GM18907 (cell line): ENCODE data around the gene DSG2.

Source experiments
- ATAC-seq: cut with Tn5 transposase; IDR thresholded peaks from one replicate; pipeline ENCODE4 v1.9.1; 2021; ENCODE audit warnings: mild to moderate bottlenecking, moderate library complexity; ENCODE audit not compliant: unreplicated experiment

DSG2 gene

GRCh38 chr18:31551883-31552282 lies 53.9 kb downstream of the DSG2 start:
- ATAC-seq: no peak

GRCh38 chr18:31553800-31554199 lies 55.8 kb downstream of the DSG2 start:
- no peak for ATAC-seq

- ATAC-seq: no peak
Measured at GRCh38 chr18:31554776-31555175, 56.8 kb downstream of the DSG2 start.

- peak; percentile 78 for ATAC-seq
Measured at GRCh38 chr18:31555971-31556747, 58.2 kb downstream of the DSG2 start.

- no peak for ATAC-seq
Measured at GRCh38 chr18:31557446-31557845, 59.5 kb downstream of the DSG2 start.

DNA sequence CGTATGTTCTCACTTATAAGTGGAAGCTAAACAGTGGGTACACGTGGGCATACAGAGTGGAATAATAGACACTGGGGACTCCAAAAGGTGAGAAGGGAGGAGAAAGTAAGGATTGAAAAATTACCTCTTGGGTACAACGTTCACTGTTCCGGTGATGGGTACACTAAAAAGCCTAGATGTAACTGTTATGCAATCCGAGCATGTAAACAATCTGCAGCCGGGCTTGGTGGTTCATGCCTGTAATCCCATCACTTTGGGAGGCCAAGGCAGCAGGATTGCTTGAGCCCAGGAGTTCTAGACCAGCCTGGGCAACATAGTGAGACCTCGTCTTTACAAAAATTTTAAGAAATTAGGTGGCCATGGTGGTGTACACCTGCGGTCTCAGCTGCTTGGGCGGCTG lies 60.6 kb downstream of the DSG2 start:
- no peak for ATAC-seq

GRCh38 chr18:31562726-31563125 lies 64.7 kb downstream of the DSG2 start:
- no peak for ATAC-seq

- ATAC-seq: no peak
Measured at GRCh38 chr18:31563778-31564177, 65.8 kb downstream of the DSG2 start.

DNA sequence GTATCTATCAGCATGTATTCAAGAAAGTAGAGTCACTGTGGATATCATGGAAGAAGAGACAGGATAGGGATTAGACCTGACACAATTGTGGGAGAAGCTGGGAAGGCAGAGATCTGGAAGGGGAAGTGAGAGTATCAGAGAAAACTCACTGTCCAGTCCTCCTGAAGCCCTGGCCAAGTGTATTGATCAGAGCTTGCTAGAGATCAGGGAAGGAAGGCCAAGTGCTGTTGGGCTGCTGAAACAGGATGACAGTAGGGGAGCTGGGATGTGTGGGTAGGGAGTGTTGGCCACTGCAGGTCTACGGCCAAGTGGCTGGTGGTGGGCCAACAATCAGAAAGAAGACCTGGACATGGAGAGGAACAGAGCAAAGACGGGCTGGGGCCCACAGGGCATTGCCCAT lies 67.4 kb downstream of the DSG2 start:
- no peak for ATAC-seq

GRCh38 chr18:31565782-31566512 lies 68.0 kb downstream of the DSG2 start:
- no peak for ATAC-seq

- no peak for ATAC-seq
Measured at GRCh38 chr18:31566576-31567306, 68.8 kb downstream of the DSG2 start.

GRCh38 chr18:31572368-31572767 lies 74.4 kb downstream of the DSG2 start:
- ATAC-seq: no peak

DNA sequence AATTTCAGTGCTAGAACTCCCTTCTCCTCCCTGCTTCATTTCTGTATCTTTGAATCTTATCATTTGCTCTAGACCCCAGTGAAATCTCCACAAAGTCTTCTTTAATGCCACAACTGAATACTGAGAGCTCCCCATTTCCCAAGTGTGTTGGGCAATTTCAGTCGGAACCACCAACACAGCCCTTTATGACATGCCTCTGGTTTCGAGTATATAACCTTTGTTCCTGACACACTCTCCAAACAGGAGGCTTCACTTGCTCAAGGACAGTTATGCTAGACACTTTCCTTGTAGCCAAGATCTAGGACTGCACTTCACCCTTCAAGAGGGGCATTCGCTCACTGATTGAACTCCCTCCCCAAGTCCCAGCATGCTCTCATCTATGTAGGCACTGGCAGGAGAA lies 75.1 kb downstream of the DSG2 start:
- no peak for ATAC-seq

DNA sequence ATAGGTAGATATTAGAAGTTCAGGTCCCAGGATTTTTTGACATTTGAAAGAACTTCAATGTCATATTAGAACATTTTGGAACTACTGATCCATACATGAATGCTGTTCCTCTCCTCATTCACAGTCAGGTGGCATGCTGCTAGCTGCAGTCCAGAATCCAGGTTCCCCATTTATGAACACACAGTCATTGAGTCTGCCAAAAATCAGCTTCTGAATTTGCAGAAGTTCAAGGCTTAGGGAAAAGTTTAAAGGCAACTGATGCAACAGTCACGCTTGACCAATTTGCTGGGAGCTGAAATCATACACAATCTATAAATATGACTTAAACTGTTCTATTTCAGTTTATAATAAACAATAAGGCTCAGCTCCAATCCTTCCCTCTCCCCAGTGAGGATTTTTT lies 76.4 kb downstream of the DSG2 start:
- no peak for ATAC-seq

DNA sequence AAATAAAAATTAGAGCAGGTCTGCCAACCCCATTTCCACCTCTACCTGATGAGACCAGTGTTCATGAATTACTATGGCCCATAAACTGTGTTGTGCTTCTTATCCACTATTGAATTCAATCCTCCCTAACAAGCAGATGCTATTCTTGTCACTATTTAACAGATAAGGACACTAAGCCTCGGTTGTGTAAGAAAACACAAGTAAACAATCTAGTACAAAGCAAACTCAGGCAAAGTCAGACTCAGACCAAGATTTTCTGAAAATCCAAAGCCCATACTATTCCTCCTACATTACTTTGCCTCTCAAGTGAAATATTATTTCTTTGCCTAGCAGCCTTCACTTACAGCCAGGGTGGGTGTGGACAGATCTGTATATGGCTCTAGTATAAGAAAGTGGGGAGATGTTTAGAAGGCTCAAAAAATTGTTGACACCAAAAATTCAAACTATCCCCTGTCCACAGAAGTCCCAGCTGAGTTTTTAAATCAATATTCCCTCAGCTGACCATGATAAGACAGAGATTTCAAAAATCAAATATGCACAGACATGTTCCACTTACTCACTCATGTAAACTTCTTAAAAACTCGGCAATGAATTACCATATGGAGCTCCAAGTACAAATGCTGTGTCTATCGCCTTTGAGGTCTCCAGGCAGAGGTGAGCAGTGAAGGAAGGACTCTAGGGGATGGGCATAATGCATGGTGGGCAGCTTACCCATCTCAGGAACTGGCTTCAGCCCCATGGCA lies 77.7 kb downstream of the DSG2 start:
- ATAC-seq: no peak

- peak; percentile 67 for ATAC-seq
Measured at GRCh38 chr18:31576670-31577069, 78.7 kb downstream of the DSG2 start.

- peak; percentile 27 for ATAC-seq
Measured at GRCh38 chr18:31577195-31577594, 79.2 kb downstream of the DSG2 start.

GRCh38 chr18:31578126-31578525 lies 80.1 kb downstream of the DSG2 start:
- no peak for ATAC-seq

- no peak for ATAC-seq
Measured at GRCh38 chr18:31579375-31579774, 81.4 kb downstream of the DSG2 start.

- ATAC-seq: no peak
Measured at GRCh38 chr18:31581498-31582197, 83.7 kb downstream of the DSG2 start.
